Skeletal muscle satellite cell (primary cell): Measurements from ENCODE around the gene CYP26B1.

Source experiments
- H3K27me3 ChIP-seq: 2 replicates; pipeline ENCODE4 v1.7.0; 2013; ENCODE audit warnings: low read length; ENCODE audit not compliant: control insufficient read depth, insufficient read depth
- H3K36me3 ChIP-seq: 2 replicates; pipeline ENCODE4 v1.7.0; 2013; ENCODE audit warnings: mild to moderate bottlenecking, control low read depth, low read length; ENCODE audit not compliant: insufficient read depth
- H3K4me1 ChIP-seq: 2 replicates; pipeline ENCODE4 v1.7.0; 2013; ENCODE audit warnings: low read length; ENCODE audit not compliant: control insufficient read depth, insufficient read depth
- H3K4me2 ChIP-seq: 2 replicates; pipeline ENCODE4 v1.7.0; 2013; ENCODE audit warnings: mild to moderate bottlenecking, low read length
- H3K4me3 ChIP-seq: 2 replicates; pipeline ENCODE4 v1.7.0; 2013; ENCODE audit warnings: low read length
- H3K9ac ChIP-seq: 2 replicates; pipeline ENCODE4 v1.7.0; 2013; ENCODE audit warnings: mild to moderate bottlenecking, low read depth, low read length, moderate library complexity
- H3K9me3 ChIP-seq: replicated peaks from 2 replicates; pipeline ENCODE4 v1.7.0; 2013; ENCODE audit warnings: mild to moderate bottlenecking, control low read depth, low read length

CYP26B1 gene

GRCh38 chr2:72131916-72132841 lies 15.5 kb downstream of the CYP26B1 start:
- Histone ChIP-seq H3K4me1 (no peaks in the 10 kb centered on the region), H3K4me3 (no peak overlapping the region), H3K9me3 (no peaks in the 10 kb centered on the region), H3K4me2 (no peak overlapping the region), H3K36me3 (no peaks in the 10 kb centered on the region), H3K9ac (no peak overlapping the region), H3K27me3 (peaks cover 17% of the 10 kb centered on the region)

- H3K9ac ChIP-seq, result no peak overlapping the region
- H3K4me1 ChIP-seq, result no peaks in the 10 kb centered on the region
- no peaks in the 10 kb centered on the region for H3K36me3 ChIP-seq
- no peaks in the 10 kb centered on the region for H3K9me3 ChIP-seq
- H3K4me2 ChIP-seq, result no peak overlapping the region
- H3K4me3 ChIP-seq, result no peak overlapping the region
- peaks cover 21% of the 10 kb centered on the region for H3K27me3 ChIP-seq
Observed at GRCh38 chr2:72131371-72131891, 16.2 kb downstream of the CYP26B1 start.

GRCh38 chr2:72130659-72131360 lies 16.9 kb downstream of the CYP26B1 start:
- Histone ChIP-seq H3K4me2 (no peak overlapping the region), H3K9ac (no peak overlapping the region), H3K4me3 (no peak overlapping the region), H3K4me1 (no peaks in the 10 kb centered on the region), H3K27me3 (peaks cover 25% of the 10 kb centered on the region), H3K9me3 (no peaks in the 10 kb centered on the region), H3K36me3 (no peaks in the 10 kb centered on the region)

GRCh38 chr2:72129681-72130340 lies 17.9 kb downstream of the CYP26B1 start:
- Histone ChIP-seq H3K4me1 (no peaks in the 10 kb centered on the region), H3K4me2 (no peak overlapping the region), H3K36me3 (no peaks in the 10 kb centered on the region), H3K27me3 (peaks cover 20% of the 10 kb centered on the region), H3K9me3 (no peaks in the 10 kb centered on the region), H3K4me3 (no peak overlapping the region), H3K9ac (no peak overlapping the region)

GRCh38 chr2:72128843-72129227 lies 18.8 kb downstream of the CYP26B1 start:
- Histone ChIP-seq H3K27me3 (peaks cover 28% of the 10 kb centered on the region), H3K4me2 (no peak overlapping the region), H3K4me1 (no peaks in the 10 kb centered on the region)

GRCh38 chr2:72128059-72128842 lies 19.4 kb downstream of the CYP26B1 start:
- no peaks in the 10 kb centered on the region for H3K9me3 ChIP-seq
- no peaks in the 10 kb centered on the region for H3K36me3 ChIP-seq
- H3K9ac ChIP-seq, result no peak overlapping the region
- H3K4me2 ChIP-seq, result no peak overlapping the region
- H3K4me3 ChIP-seq, result no peak overlapping the region
- H3K4me1 ChIP-seq, result no peaks in the 10 kb centered on the region
- H3K27me3 ChIP-seq, result peaks cover 28% of the 10 kb centered on the region

More at GRCh38 chr2:72128843-72129227, 18.8 kb downstream of the CYP26B1 start:
- Histone ChIP-seq H3K4me3 (no peak overlapping the region), H3K9me3 (no peaks in the 10 kb centered on the region), H3K9ac (no peak overlapping the region), H3K36me3 (no peaks in the 10 kb centered on the region)

GRCh38 chr2:72127401-72128058 lies 20.1 kb downstream of the CYP26B1 start:
- Histone ChIP-seq H3K4me3 (no peak overlapping the region), H3K4me2 (no peak overlapping the region), H3K9me3 (no peaks in the 10 kb centered on the region), H3K9ac (no peak overlapping the region), H3K36me3 (no peaks in the 10 kb centered on the region), H3K4me1 (no peaks in the 10 kb centered on the region), H3K27me3 (peaks cover 33% of the 10 kb centered on the region)

GRCh38 chr2:72126186-72127100 lies 21.2 kb downstream of the CYP26B1 start:
- no peak overlapping the region for H3K4me3 ChIP-seq

GRCh38 chr2:72124376-72124775 lies 23.3 kb downstream of the CYP26B1 start:
- Histone ChIP-seq H3K4me2 (no peak overlapping the region), H3K27me3 (peaks cover 38% of the 10 kb centered on the region), H3K9me3 (no peaks in the 10 kb centered on the region), H3K4me3 (no peak overlapping the region), H3K4me1 (no peaks in the 10 kb centered on the region), H3K9ac (no peak overlapping the region), H3K36me3 (no peaks in the 10 kb centered on the region)

More at GRCh38 chr2:72126186-72127100, 21.2 kb downstream of the CYP26B1 start:
- Histone ChIP-seq H3K4me1 (no peaks in the 10 kb centered on the region), H3K9ac (no peak overlapping the region), H3K4me2 (no peak overlapping the region), H3K27me3 (peaks cover 34% of the 10 kb centered on the region), H3K9me3 (no peaks in the 10 kb centered on the region), H3K36me3 (no peaks in the 10 kb centered on the region)

GRCh38 chr2:72121153-72121552 lies 26.5 kb downstream of the CYP26B1 start:
- Histone ChIP-seq H3K9me3 (no peaks in the 10 kb centered on the region), H3K27me3 (peaks cover 25% of the 10 kb centered on the region), H3K4me3 (no peak overlapping the region), H3K36me3 (no peaks in the 10 kb centered on the region), H3K4me2 (no peak overlapping the region), H3K9ac (no peak overlapping the region), H3K4me1 (peaks cover 5% of the 10 kb centered on the region)
